GM18498 (cell line): ENCODE data around the gene STIP1.

Experiments
- ATAC-seq: cut with Tn5 transposase; IDR thresholded peaks from one replicate; pipeline ENCODE4 v1.9.1; 2021; ENCODE audit warnings: mild to moderate bottlenecking, moderate library complexity; ENCODE audit not compliant: unreplicated experiment

Gene STIP1

GRCh38 chr11:64185693-64186491 lies at the start of gene STIP1:
TSS of gene STIP1 (plus strand) at chr11:64186171. CDS start at chr11:64186262, 91 bp downstream.
- peak; percentile 84 for ATAC-seq

GRCh38 chr11:64136765-64137441 lies 49.1 kb upstream of the STIP1 start:
- ATAC-seq = no peak

GRCh38 chr11:64138398-64138797 lies 47.6 kb upstream of the STIP1 start:
- no peak for ATAC-seq

GRCh38 chr11:64139049-64139448 lies 46.9 kb upstream of the STIP1 start:
- ATAC-seq = no peak

GRCh38 chr11:64140082-64140481 lies 45.9 kb upstream of the STIP1 start:
- ATAC-seq = no peak

- ATAC-seq = no peak
Measured at GRCh38 chr11:64141081-64141783, 44.7 kb upstream of the STIP1 start.

DNA sequence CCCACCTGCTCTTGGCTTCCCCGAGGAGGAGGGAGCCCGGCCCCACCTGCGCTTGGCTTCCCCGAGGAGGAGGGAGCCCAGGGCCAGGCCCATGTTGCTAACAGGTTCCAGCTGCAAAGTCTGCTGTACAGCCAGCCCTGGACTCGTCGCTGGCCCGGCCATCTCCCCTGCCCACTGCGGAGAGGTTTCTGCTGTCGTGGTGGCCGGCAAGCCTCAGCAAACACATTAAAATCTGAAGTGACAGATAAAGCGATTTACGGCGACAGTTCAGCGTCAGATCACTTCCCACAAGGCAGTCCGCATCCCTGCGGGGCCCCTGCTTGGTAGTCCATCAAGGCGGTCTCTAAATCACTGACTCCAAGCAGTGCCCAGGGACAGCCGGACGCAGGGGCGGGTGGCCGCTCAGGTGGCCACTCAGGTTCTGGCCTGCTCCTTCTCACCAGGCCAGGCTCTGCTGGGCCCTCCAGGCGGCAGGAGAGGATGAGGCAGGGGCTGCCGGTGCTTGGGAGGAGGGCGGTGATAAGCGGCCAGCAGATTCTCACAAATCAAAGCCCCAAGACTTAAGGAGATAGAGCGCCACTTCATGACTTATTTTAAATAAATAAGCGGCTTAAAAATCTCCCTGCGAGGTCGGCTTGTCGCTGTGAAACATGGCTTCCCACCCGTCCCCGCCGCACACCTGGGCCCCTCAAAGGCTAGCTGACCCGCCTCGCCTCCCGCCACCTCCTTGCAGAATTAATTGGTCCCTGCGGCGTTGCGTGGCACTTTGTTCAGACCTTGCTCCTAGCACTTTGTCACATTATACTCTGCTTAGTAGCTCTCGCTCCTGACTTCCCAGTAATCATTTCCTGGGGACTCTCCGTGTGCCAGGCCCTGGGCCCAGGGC lies 41.1 kb upstream of the STIP1 start:
- ATAC-seq = no peak

GRCh38 chr11:64146036-64146955 lies 39.7 kb upstream of the STIP1 start:
- no peak for ATAC-seq

DNA sequence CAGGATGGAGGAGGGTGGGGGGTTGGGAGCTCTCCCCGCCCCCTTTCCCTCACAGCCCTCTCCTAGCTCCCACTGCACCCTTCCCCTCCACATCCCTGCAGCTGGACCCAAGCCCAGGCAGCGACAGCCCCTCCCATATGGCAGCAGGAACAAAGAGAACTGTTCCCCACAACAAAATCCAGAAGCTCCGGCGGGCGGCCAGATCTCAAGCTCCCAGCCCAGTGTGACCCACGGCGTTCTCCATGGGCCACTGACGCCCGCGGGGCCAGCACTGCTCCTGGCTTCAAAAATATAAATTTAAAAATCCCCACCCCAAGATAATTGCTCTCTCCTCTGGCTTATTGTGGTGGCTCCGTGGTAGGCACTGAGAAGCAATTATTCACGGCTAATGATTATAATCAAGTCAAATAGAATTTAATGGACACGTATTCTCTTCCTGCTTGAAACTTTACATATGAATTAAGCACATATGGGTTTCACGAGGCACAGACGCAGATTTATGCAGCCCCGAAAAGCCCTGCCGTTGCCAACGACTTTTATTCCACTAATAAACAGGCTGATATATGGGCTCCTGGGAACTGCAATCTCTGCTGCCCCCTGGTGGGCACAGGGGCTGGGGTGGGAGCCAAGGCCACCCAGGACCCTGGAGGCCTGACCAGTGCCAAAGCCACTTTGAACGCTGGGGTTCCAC lies 37.6 kb upstream of the STIP1 start:
- no peak for ATAC-seq

DNA sequence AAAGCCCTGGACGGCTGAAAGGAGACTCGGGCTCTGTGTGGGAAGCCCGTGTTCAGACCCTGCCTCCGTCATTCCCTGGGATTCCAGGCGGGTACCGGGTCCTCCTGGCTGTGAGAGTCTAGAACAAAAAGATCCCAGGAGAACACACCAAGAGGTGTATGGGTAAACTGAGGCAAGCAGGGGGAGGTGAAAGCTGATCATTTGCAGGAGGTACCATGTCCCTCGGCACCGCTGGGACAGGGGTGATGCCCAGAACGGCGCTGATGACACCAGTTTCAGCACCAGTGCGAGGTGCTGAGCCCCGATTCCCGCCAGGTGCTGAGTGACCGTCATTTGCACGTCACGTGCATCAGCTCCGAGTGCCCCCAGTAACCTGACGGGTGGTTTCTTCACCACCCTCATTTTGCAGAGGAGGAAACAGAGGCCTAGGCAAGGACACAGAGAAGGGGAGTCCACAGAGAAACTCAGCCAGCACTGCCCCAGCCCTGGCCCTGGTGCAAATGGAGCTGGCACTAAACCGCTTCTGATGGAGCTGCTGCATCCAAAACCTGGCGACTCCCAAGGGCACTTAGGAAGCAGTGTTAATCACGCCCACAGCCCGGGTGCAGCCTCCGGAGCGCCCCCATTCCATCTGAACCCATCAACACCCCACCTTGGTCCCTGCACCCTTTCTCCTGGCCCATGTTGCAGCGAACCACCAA lies 36.9 kb upstream of the STIP1 start:
- ATAC-seq = no peak

DNA sequence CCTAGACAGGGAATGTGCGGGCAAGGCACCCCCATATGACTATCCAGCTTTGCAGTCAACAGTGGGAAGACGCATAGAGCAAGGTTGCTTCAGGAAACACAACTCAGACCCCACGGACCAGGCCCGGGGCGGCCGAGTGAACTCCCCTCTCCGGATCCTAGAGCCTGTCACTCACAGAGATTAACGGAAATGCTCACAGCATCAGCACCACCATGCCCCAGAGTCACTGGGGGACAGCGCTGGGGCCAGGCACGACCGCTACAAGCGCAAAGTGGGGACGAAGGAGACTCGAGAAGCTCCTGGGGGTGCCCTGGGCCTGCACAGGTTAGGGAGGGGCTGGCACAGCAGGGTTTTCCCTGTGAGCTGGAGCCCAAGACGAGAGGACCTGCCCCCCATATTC lies 35.9 kb upstream of the STIP1 start:
- ATAC-seq = no peak

DNA sequence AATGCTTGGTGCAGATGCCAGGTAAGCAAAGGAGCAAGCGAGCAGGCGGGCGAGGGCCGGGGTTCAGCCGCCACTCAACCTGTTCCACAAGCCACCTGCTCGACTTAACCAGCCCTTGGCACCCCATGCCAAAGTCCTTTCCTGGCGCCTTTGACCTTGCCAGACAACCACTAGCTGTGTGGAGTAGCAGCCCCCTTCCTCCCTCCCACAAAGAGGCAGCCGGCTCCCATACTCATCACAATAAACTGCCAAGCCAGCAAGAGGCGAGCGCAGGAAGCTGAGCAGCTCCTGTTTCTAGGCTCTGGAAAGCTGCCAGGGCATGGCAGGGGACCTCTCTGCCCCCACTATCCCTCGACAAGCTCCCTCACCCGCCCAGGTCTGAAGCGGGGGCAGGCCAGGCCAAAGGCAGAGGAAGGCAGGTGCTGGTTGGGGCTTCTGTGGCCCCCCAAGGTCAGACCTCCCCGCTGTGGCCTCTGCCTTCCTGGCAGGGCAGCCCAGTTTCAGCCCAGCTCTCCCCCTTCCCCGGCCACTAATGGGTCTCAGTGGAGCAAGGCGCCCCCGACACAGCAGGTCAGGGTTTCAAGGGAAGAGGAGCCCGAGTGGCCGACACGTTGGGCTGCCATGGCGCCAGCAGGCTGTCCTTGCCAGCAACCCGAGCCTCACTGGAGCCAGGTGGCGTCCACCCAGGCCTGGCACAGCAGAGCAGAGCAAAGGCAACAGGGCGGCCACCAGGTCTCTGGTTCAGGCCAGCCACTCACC lies 35.3 kb upstream of the STIP1 start:
- no peak for ATAC-seq

GRCh38 chr11:64151337-64151736 lies 34.6 kb upstream of the STIP1 start:
- no peak for ATAC-seq

- ATAC-seq = peak; percentile 72
Measured at GRCh38 chr11:64152841-64153691, 32.9 kb upstream of the STIP1 start.

GRCh38 chr11:64153812-64154211 lies 32.2 kb upstream of the STIP1 start:
- ATAC-seq = no peak

GRCh38 chr11:64156235-64157011 lies 29.5 kb upstream of the STIP1 start:
- no peak for ATAC-seq
